CD14-positive monocyte (primary cell): ENCODE results near the gene MARS1. TPM values are rescaled to one million over a fixed set of nuclear protein-coding genes. Genes with fewer than 3 reads are reported as not detected.

Experiments used
- DNase-seq, 3 donors: peaks; one replicate each; pipeline ENCODE4 v3.0.0-alpha.2; 2011 to 2022
- H2AFZ ChIP-seq: 2 replicates; pipeline ENCODE4 v1.6.0; 2012; ENCODE audit warnings: mild to moderate bottlenecking, low read depth, low read length, inconsistent platforms; ENCODE audit not compliant: insufficient read depth, poor library complexity, severe bottlenecking
- H3K27ac ChIP-seq, 2 donors: 1 replicate in 1 of 2; 2 replicates in 1 of 2; pipeline ENCODE4 v1.5.1; 2012 to 2013; ENCODE audit warnings: low read length in 2 of 2, control low read depth in 1 of 2, inconsistent platforms in 1 of 2, low read depth in 1 of 2, mild to moderate bottlenecking in 1 of 2
- H3K27me3 ChIP-seq, 2 donors: one replicate each; pipeline versions ENCODE4 v1.6.0 to v1.6.1; 2011 to 2013; ENCODE audit warnings: low read length in 2 of 2; ENCODE audit not compliant: control insufficient read depth in 2 of 2, insufficient read depth in 2 of 2
- H3K36me3 ChIP-seq, 2 donors: replicated peaks in 1 of 2; 1 replicate in 1 of 2; 2 replicates in 1 of 2; pipeline versions ENCODE4 v1.5.1 to v1.6.1; 2012 to 2013; ENCODE audit warnings: low read length in 2 of 2, control low read depth in 1 of 2, inconsistent platforms in 1 of 2, mild to moderate bottlenecking in 1 of 2; ENCODE audit not compliant: insufficient read depth in 2 of 2, control insufficient read depth in 1 of 2
- H3K4me1 ChIP-seq, 2 donors: 1 replicate in 1 of 2; 2 replicates in 1 of 2; pipeline versions ENCODE4 v1.5.1 to v1.6.1; 2012 to 2013; ENCODE audit warnings: low read length in 2 of 2, control low read depth in 1 of 2, inconsistent platforms in 1 of 2, mild to moderate bottlenecking in 1 of 2, moderate library complexity in 1 of 2; ENCODE audit not compliant: insufficient read depth in 2 of 2, control insufficient read depth in 1 of 2
- H3K4me2 ChIP-seq: replicated peaks from 2 replicates; pipeline ENCODE3; 2012; ENCODE audit warnings: low read length, moderate library complexity, mild to moderate bottlenecking; ENCODE audit not compliant: poor library complexity, severe bottlenecking; ENCODE audit errors: extremely low read depth
- H3K4me3 ChIP-seq, 3 experiments: fragments of 200-600 bp in 1 of 3; sonication (generic) in 1 of 3; replicated peaks in 1 of 3; 1 replicate in 2 of 3; 2 replicates in 1 of 3; pipeline ENCODE4 v1.5.1; 2011 to 2013; ENCODE audit warnings: low read length in 3 of 3, mild to moderate bottlenecking in 3 of 3, control low read depth in 2 of 3, low read depth in 2 of 3, inconsistent platforms in 1 of 3, moderate library complexity in 1 of 3
- H3K79me2 ChIP-seq: 2 replicates; pipeline ENCODE4 v1.6.0; 2012; ENCODE audit warnings: mild to moderate bottlenecking, control low read depth, inconsistent platforms, low read length, moderate library complexity; ENCODE audit not compliant: insufficient read depth
- H3K9ac ChIP-seq: 2 replicates; pipeline ENCODE4 v1.6.0; 2017; ENCODE audit warnings: low read length, mild to moderate bottlenecking; ENCODE audit not compliant: insufficient read depth, poor library complexity, severe bottlenecking
- H3K9me3 ChIP-seq, 2 donors: replicated peaks in 1 of 2; 1 replicate in 1 of 2; 2 replicates in 1 of 2; pipeline versions ENCODE4 v1.5.1 to v1.6.1; 2012 to 2013; ENCODE audit warnings: low read length in 2 of 2, control low read depth in 1 of 2; ENCODE audit not compliant: control insufficient read depth in 1 of 2, insufficient read depth in 1 of 2
- H4K20me1 ChIP-seq: 2 replicates; pipeline ENCODE4 v1.6.0; 2012; ENCODE audit warnings: mild to moderate bottlenecking, low read length, control low read depth, moderate library complexity; ENCODE audit not compliant: insufficient read depth
- H3K27ac Mint-ChIP-seq, 7 donors: one replicate each; pipeline ENCODE4 v1.8.0; 2020; ENCODE audit warnings: mild to moderate bottlenecking in 7 of 7, mixed read lengths in 7 of 7, moderate library complexity in 6 of 7, inconsistent platforms in 2 of 7
- H3K27me3 Mint-ChIP-seq, 3 donors: one replicate each; pipeline ENCODE4 v1.8.0; 2021 to 2022; ENCODE audit warnings: low read depth in 3 of 3, mild to moderate bottlenecking in 3 of 3, mixed read lengths in 3 of 3, moderate library complexity in 3 of 3, inconsistent platforms in 1 of 3
- H3K36me3 Mint-ChIP-seq, 2 donors: one replicate each; pipeline ENCODE4 v1.8.0; 2020; ENCODE audit warnings: mixed read lengths in 2 of 2, inconsistent platforms in 1 of 2, mild to moderate bottlenecking in 1 of 2
- H3K4me1 Mint-ChIP-seq: one replicate; pipeline ENCODE4 v1.8.0; 2020; ENCODE audit warnings: mild to moderate bottlenecking, mixed read lengths
- H3K4me3 Mint-ChIP-seq, 2 donors: one replicate each; pipeline ENCODE4 v1.8.0; 2020; ENCODE audit warnings: mild to moderate bottlenecking in 2 of 2, mixed read lengths in 2 of 2, moderate library complexity in 1 of 2
- H3K9me3 Mint-ChIP-seq, 7 donors: one replicate each; pipeline ENCODE4 v1.8.0; 2020 to 2022; ENCODE audit warnings: mixed read lengths in 7 of 7, mild to moderate bottlenecking in 6 of 7, moderate library complexity in 6 of 7, inconsistent platforms in 2 of 7
- CTCF ChIP-seq: fragments of 200-600 bp; IDR thresholded peaks from one replicate; pipeline ENCODE4 v1.8.0; 2022; ENCODE audit warnings: antibody characterized with exemption, mild to moderate bottlenecking
- WGBS: methylation state at CpG from one replicate; pipeline ENCODE4 v1.1.5; 2013; ENCODE audit warnings: missing lambda C conversion rate; ENCODE audit not compliant: insufficient coverage; 5-methylcytosine and 5-hydroxymethylcytosine counted together
- intact Hi-C, 2 donors: fragments of 100-400 bp; cut with micrococcal nuclease; formaldehyde crosslinking; loops; one replicate each; pipeline versions ENCODE4 v1.15.0 to v1.15.1; 2023
- polyA plus RNA-seq, 3 donors: library from polyadenylated mRNA; depleted of rRNA in 1 of 3; unstranded in 2 of 3; stranded (reverse) in 1 of 3; fragments of 300-500 nt in 2 of 3; fragments of >200 nt in 1 of 3; fragmentation: Illumina TruSeq in 2 of 3; gene quantifications; 1 replicate in 2 of 3; 2 replicates in 1 of 3; pipeline ENCODE4 v1.2.3, GENCODE V29; 2012 to 2021

The MARS1 gene
- polyA plus RNA-seq, 3 donors, result 63.5 to 164 (median 79.8) TPM

GRCh38 chr12:57467915-57468314 is 20.0 kb upstream of the MARS1 start:
- intact Hi-C loops, result no loop called here
- Histone ChIP-seq H3K4me3 (no peak overlapping the region), H2AFZ (no peak overlapping the region), H3K27me3 (peaks cover 0 to 6% of the 10 kb centered on the region in 2 donors), H4K20me1 (peaks cover 71% of the 10 kb centered on the region), H3K27ac (no peak overlapping the region), H3K4me2 (no peak overlapping the region), H3K79me2 (peaks cover 12% of the 10 kb centered on the region), H3K9ac (no peak overlapping the region), H3K4me1 (peaks cover 26 to 40% of the 10 kb centered on the region in 2 donors), H3K9me3 (no peaks in the 10 kb centered on the region), H3K36me3 (peaks cover 40 to 59% of the 10 kb centered on the region in 2 donors)
- Mint-ChIP-seq H3K27me3 (peaks cover 19 to 23% (median 20%) of the 10 kb centered on the region in 3 donors), H3K27ac (peak overlapping the region in 3 of 7 donors; percentile 7 to 74 (median 50)), H3K36me3 (peaks cover 46 to 60% of the 10 kb centered on the region in 2 donors), H3K9me3 (peaks cover 0 to 4% (median 0%) of the 10 kb centered on the region in 7 donors), H3K4me1 (peaks cover 50% of the 10 kb centered on the region), H3K4me3 (no peak overlapping the region)
- no peak for TF ChIP-seq CTCF
- WGBS, result 96% methylated on average over 9 of the region's 11 CpGs
- DNase-seq, result no peak

- peaks cover 87% of the 10 kb centered on the region for H4K20me1 ChIP-seq
- Mint-ChIP-seq H3K4me1 (peaks cover 54% of the 10 kb centered on the region), H3K9me3 (peaks cover 0 to 4% (median 0%) of the 10 kb centered on the region in 7 donors), H3K27ac (peak overlapping the region in 3 of 7 donors; percentile 26 to 76 (median 41)), H3K4me3 (no peak overlapping the region), H3K36me3 (peaks cover 60 to 76% of the 10 kb centered on the region in 2 donors), H3K27me3 (peaks cover 6 to 9% (median 6%) of the 10 kb centered on the region in 3 donors)
- no peak overlapping the region for H3K4me2 ChIP-seq
- TF ChIP-seq CTCF, result no peak
- H3K9me3 ChIP-seq, result no peaks in the 10 kb centered on the region
- H3K27me3 ChIP-seq, result peaks cover 0 to 4% of the 10 kb centered on the region in 2 donors
- peaks cover 53 to 74% of the 10 kb centered on the region in 2 donors for H3K36me3 ChIP-seq
- no peak overlapping the region for H2AFZ ChIP-seq
- no peak for DNase-seq
- peaks cover 25% of the 10 kb centered on the region for H3K79me2 ChIP-seq
- intact Hi-C loops, result loop anchor here in 1 of 2 donors (10.0 kb wide), 2 partner anchors 75 to 155 kb away; partner anchors contain the start of gene DCTN2
- no peak overlapping the region for H3K27ac ChIP-seq
- peaks cover 32 to 51% of the 10 kb centered on the region in 2 donors for H3K4me1 ChIP-seq
- H3K4me3 ChIP-seq, result no peak overlapping the region
- 79% methylated on average over 5 of the region's 10 CpGs for WGBS
- no peak overlapping the region for H3K9ac ChIP-seq
Measured at GRCh38 chr12:57469296-57470164, 18.3 kb upstream of the MARS1 start.
